Measurements from ENCODE around the gene RAB20. TPM values are rescaled to one million over a fixed set of nuclear protein-coding genes. Genes with fewer than 3 reads are reported as not detected.

RAB20 gene
- total RNA-seq, 1 experiment from 2014 or later: 12.3 TPM

DNA sequence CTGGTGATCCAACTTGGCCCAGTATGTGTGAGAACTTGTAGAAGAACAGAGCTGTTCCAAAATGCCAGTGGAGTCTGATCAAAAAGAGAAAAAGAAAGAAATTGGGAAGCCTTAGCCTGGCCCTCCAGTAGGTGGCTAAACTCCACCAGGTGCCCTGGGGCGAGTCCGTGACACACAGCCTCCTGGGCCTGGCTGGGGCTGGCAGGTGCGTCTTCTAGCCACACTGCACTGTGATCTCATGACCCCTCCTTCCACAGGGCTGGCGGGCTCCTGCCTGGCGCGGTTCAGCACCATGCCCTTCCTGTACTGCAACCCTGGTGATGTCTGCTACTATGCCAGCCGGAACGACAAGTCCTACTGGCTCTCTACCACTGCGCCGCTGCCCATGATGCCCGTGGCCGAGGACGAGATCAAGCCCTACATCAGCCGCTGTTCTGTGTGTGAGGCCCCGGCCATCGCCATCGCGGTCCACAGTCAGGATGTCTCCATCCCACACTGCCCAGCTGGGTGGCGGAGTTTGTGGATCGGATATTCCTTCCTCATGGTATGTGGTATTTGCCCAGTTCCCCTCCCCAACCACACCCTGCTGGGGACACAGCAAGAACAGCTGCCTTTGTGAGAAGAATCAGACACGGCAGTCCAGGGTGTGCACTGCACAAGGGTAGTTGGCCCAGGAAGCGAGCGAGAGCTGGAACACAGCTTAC lies 53.7 kb downstream of the RAB20 start:
- TF ChIP-seq, protein P1, sequence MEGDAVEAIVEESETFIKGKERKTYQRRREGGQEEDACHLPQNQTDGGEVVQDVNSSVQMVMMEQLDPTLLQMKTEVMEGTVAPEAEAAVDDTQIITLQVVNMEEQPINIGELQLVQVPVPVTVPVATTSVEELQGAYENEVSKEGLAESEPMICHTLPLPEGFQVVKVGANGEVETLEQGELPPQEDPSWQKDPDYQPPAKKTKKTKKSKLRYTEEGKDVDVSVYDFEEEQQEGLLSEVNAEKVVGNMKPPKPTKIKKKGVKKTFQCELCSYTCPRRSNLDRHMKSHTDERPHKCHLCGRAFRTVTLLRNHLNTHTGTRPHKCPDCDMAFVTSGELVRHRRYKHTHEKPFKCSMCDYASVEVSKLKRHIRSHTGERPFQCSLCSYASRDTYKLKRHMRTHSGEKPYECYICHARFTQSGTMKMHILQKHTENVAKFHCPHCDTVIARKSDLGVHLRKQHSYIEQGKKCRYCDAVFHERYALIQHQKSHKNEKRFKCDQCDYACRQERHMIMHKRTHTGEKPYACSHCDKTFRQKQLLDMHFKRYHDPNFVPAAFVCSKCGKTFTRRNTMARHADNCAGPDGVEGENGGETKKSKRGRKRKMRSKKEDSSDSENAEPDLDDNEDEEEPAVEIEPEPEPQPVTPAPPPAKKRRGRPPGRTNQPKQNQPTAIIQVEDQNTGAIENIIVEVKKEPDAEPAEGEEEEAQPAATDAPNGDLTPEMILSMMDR (conservative IDR thresholded peaks at IDR 0.05): peak; percentile 34; the same call in 2 of the 3 replicates
- no peak overlapping the region for H3K18ac ChIP-seq (ENCODE audit: insufficient read length, low read depth, low read length)

More for the DNA sequence above, 53.7 kb downstream of the RAB20 start:
- DNase-seq: no peak
- Histone ChIP-seq H3K23me2 (ENCODE audit: insufficient read length, low read depth, low read length, poor library complexity, severe bottlenecking) (no peaks in the 10 kb centered on the region), H2AK5ac (ENCODE audit: insufficient read length, low read length) (no peak overlapping the region), H3K9ac (ENCODE audit: extremely low read depth, insufficient read length, low read length) (no peak overlapping the region), H3K23ac (ENCODE audit: insufficient read length, low read depth, low read length) (no peak overlapping the region), H4K91ac (ENCODE audit: insufficient read length, low read depth, low read length) (no peak overlapping the region), H3K4me2 (ENCODE audit: insufficient read depth, insufficient read length, low read length) (no peak overlapping the region), H2BK120ac (ENCODE audit: low read depth, low read length, poor library complexity, severe bottlenecking) (no peak overlapping the region), H2BK12ac (ENCODE audit: insufficient read length, low read depth, low read length) (no peak overlapping the region), H2BK15ac (ENCODE audit: low read depth, low read length) (no peak overlapping the region), H3K79me2 (ENCODE audit: insufficient read depth, low read length) (no peaks in the 10 kb centered on the region), H4K20me1 (ENCODE audit: control insufficient read depth, insufficient read depth, insufficient read length) (no peaks in the 10 kb centered on the region), H4K8ac (replicated peaks; ENCODE audit: insufficient read length, low read depth, low read length) (no peak overlapping the region), H2AFZ (ENCODE audit: low read length) (no peak overlapping the region), H3K27ac (ENCODE audit: insufficient read length, low read depth, low read length) (no peak overlapping the region), H2BK5ac (ENCODE audit: insufficient read length, low read length) (no peak overlapping the region), H3K4me1 (ENCODE audit: insufficient read depth, low read length) (no peaks in the 10 kb centered on the region), H3K79me1 (ENCODE audit: insufficient read depth, low read depth, low read length, poor library complexity, severe bottlenecking) (no peaks in the 10 kb centered on the region), H3K14ac (ENCODE audit: insufficient read depth, low read length) (no peak overlapping the region), H3K27me3 (ENCODE audit: insufficient read depth, low read length) (no peaks in the 10 kb centered on the region), H2BK20ac (ENCODE audit: low read depth, low read length, poor library complexity, severe bottlenecking) (no peak overlapping the region), H3K9me3 (ENCODE audit: control insufficient read depth, low read depth, low read length) (no peaks in the 10 kb centered on the region), H4K5ac (ENCODE audit: insufficient read length, low read depth, low read length) (no peak overlapping the region), H3T11ph (ENCODE audit: low read length) (no peak overlapping the region), H3K56ac (ENCODE audit: insufficient read length, low read depth, low read length) (no peak overlapping the region), H3K4ac (ENCODE audit: low read depth, low read length) (no peak overlapping the region)
- H3K4me3 Mint-ChIP-seq: no peak overlapping the region
- peaks cover 19 to 68% (median 55%) of the 10 kb centered on the region in 3 experiments; a peak in 6 of 7 replicates for H3K36me3 Mint-ChIP-seq (ENCODE audit: insufficient read depth in 1 of 3, low read depth in 3 of 3)
- no CpG with 5 or more reads among the region's 23 CpGs for WGBS (ENCODE audit: extremely low coverage, insufficient read length, low lambda C conversion rate)
- no peak overlapping the region; a peak in 1 of 7 replicates for H3K27ac Mint-ChIP-seq
- H3K4me1 Mint-ChIP-seq: peaks cover 0 to 2% of the 10 kb centered on the region in 2 experiments; a peak in 1 of 4 replicates
- H3K27me3 Mint-ChIP-seq (ENCODE audit: low read depth): no peaks in the 10 kb centered on the region
- H3K9me3 Mint-ChIP-seq: no peaks in the 10 kb centered on the region
